ENCODE data around the gene MFRP.
A peak's percentile ranks its signal among the peaks of the same experiment; 100 is the strongest.

The MFRP gene

GRCh38 chr11:119341222-119342022, 5.1 kb downstream of the MFRP start:
- no peak for DNase-seq
- in situ Hi-C loops (cut with MboI; ENCODE audit: low pct_unique_long_range_greater_than_20kb, low sequenced_read_pairs) = no loop called here

- in situ Hi-C loops (cut with MboI; ENCODE audit: low pct_unique_long_range_greater_than_20kb, low sequenced_read_pairs) = no loop called here
- no peak for DNase-seq
These were observed 5.9 kb downstream of the MFRP start, which contains the start of gene C1QTNF5 for GRCh38 chr11:119340335-119341221. Gene C1QTNF5 (minus strand): TSS chr11:119340883. CDS start chr11:119340397, 486 bp downstream.

DNA sequence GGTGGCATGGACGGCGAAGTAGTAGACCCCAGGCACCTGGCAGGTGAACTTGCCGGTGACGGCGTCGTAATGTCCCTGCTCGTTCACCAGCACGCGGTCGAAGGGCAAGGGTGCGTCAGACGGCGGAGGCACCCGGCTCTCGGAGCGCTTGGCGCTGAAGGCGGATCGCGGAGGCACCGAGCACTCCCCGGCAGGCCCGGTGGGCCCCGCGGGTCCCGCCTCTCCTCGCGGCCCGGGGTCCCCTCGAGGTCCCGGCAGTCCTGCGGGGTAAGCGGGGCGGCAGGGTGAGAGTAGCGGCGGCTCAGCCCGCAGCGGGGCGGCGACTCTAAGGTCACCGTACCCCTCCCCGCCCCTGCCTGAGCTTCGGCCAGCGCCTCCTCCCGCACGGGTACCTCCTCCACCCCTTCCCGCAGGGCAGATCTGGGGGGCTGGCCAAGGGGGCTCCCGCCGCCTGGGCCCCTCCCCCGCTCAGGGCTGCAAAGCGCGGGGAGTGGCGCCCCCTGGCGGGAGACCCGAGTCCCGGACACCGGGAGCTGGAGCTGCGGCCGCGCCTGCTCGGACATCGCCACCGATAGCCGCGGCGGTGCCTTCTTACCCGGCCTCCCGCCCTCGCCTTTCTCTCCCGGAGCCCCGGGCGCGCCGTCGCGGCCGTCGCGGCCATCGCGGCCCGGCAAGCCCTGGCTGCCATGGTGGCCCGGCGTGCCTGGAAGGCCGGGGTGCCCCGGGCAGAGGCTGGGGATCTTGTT, 6.7 kb downstream of the MFRP start:
- in situ Hi-C loops (cut with MboI; ENCODE audit: low pct_unique_long_range_greater_than_20kb, low sequenced_read_pairs) = no loop called here

GRCh38 chr11:119338965-119339588, 7.4 kb downstream of the MFRP start:
- in situ Hi-C loops (cut with MboI; ENCODE audit: low pct_unique_long_range_greater_than_20kb, low sequenced_read_pairs) = no loop called here
- no peak for DNase-seq

More for the DNA sequence above, 6.7 kb downstream of the MFRP start:
- no peak for DNase-seq

GRCh38 chr11:119338318-119338890, 8.1 kb downstream of the MFRP start:
- in situ Hi-C loops (cut with MboI; ENCODE audit: low pct_unique_long_range_greater_than_20kb, low sequenced_read_pairs) = no loop called here
- DNase-seq = peak; percentile 79

DNA sequence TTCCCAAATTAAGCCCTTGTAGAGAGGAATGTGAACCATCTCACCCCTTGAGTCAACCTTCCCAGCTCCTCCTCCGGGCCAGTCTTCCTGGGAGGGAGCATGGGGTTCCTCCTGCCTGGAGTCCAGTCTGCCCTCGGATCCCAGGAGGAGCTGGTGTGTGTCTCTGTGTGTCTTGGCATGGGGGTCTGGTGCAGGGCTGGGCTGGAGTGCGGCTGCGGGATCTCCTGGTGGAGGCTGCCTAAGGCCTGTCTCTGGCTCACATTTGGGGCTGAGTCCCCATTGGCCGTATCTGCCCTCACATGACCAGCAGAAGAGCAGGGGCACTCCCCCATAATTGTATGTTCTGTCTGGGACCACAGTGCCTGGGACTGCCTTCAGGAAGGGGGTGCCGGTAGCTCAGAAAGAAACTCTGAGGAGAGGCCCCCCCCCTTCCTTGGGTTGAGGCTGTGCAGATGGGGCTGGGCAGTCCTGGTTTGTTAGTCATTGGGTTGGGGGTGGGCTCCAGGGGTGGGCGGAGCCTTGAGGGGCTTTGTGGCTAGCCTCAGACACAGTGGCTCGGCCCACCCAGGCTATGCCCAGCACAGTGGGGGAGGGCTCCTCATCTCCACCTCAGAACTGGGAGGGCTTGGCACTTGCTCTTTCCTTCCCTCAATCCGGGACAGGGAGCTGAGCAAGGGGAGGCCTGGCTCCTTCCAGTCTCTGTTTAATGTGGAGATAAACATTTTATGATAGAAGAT, 8.8 kb downstream of the MFRP start:
- in situ Hi-C loops (cut with MboI; ENCODE audit: low pct_unique_long_range_greater_than_20kb, low sequenced_read_pairs) = no loop called here
- DNase-seq = no peak

- DNase-seq = no peak
- in situ Hi-C loops (cut with MboI; ENCODE audit: low pct_unique_long_range_greater_than_20kb, low sequenced_read_pairs) = no loop called here
These were observed 9.6 kb downstream of the MFRP start for GRCh38 chr11:119336744-119337469.

DNA sequence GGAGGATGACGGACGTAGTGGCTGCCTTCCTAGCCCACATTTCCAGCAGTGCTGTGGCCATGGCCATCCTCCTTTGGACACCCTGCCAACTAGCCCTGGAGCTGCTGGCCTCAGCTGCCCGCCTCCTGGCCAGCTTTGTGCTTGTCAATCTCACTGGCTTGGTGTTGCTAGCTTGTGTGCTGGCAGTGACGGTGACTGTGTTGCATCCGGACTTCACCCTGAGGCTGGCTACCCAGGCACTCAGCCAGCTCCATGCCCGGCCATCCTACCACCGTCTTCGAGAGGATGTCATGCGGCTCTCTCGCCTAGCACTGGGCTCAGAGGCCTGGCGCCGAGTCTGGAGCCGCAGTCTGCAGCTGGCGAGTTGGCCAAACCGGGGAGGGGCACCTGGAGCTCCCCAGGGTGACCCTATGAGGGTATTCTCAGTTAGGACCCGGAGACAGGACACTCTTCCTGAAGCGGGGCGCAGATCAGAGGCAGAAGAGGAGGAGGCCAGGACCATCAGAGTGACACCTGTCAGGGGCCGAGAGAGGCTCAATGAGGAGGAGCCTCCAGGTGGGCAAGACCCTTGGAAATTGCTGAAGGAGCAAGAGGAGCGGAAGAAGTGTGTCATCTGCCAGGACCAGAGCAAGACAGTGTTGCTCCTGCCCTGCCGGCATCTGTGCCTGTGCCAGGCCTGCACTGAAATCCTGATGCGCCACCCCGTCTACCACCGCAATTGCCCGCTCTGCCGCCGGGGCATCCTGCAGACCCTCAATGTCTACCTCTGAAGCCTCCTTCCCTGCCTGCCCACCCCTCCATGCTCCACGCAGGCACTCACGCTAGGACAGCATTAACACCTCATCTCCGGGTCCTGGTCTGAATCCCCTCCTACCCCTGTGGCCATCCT, 10.6 kb downstream of the MFRP start:
- in situ Hi-C loops (cut with MboI; ENCODE audit: low pct_unique_long_range_greater_than_20kb, low sequenced_read_pairs) = no loop called here
- no peak for DNase-seq

DNA sequence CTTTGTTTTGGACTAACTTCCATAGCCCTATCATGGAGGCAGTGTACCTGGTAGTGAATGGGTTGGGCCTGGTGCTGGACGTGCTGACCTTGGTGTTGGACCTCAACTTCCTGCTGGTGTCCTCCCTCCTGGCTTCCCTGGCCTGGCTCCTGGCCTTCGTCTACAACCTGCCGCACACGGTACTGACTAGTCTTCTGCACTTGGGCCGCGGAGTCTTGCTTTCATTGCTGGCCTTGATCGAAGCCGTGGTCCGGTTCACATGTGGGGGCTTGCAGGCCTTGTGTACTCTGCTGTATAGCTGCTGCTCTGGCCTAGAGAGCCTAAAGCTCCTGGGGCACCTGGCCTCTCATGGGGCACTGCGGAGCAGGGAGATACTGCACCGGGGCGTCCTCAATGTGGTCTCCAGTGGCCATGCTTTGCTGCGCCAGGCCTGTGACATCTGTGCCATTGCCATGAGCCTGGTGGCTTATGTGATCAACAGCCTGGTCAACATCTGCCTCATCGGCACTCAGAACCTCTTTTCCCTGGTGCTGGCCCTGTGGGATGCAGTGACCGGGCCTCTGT, 11.3 kb downstream of the MFRP start:
- no peak for DNase-seq
- in situ Hi-C loops (cut with MboI; ENCODE audit: low pct_unique_long_range_greater_than_20kb, low sequenced_read_pairs) = no loop called here

DNA sequence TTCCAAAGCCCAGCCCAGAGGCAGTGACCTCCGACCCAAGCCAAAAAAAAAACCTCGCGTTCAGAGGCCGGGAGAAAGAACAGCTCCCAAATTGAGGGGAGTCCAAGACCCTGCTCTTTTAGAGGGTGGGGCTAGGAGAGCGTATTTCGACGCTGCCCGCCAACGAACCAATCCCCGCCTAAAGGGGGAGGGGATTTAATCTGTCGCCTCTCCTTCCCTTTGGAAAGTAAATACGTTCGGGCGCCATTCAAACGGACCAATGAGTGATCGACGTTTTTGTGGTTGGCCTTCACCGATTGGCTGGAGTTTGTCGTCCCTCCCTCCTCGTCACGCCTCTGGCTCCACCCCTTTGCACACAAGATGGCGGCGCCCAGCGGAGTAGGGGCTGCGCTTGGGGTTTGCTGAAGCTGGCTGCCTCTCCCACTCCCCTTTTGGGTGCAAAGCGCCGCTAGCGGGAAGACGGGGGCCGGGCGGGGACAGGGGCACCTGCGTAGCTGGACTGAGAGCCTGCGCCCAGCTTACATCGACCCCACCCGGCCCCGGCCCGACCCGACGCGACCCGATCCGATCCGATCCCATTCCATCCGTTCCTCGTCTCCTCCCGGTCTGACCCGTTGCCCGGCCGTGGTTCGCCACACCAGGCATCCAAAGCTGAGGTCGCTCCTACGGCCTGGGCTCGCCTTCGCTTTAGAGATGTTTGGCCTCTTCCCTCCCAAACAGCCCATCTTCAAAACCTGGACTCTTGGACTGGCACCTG, 12.2 kb downstream of the MFRP start, which contains the start of gene RNF26:
TSS of gene RNF26 (plus strand) at position 354 of the 757 bp plus-strand sequence. CDS start 596 bp downstream, outside the sequence.
- DNase-seq = peak; percentile 98
- in situ Hi-C loops (cut with MboI; ENCODE audit: low pct_unique_long_range_greater_than_20kb, low sequenced_read_pairs) = no loop called here

- no peak for DNase-seq
- in situ Hi-C loops (cut with MboI; ENCODE audit: low pct_unique_long_range_greater_than_20kb, low sequenced_read_pairs) = no loop called here
These were observed 14.3 kb downstream of the MFRP start for GRCh38 chr11:119332111-119332765.

DNA sequence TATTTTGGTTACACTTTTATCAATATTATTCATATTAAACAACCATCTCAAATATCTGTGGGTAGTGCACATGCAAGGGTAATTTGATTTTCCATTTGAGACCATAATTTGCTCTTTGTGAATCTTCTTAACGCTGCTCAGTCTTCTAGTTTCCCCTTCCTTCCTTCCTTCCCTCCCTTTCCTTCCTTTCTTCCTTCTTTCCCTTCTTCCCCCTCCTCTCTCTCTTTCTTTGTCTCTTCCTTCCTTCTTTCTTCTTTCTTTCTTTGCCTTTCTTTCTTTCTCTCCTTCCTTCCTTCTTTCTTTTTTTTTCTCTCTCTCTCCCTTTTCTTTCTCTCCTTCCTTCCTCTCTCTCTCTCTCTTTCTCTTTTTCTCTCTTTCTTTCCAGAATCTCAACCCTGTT, 16.3 kb downstream of the MFRP start:
- in situ Hi-C loops (cut with MboI; ENCODE audit: low pct_unique_long_range_greater_than_20kb, low sequenced_read_pairs) = no loop called here
- no peak for DNase-seq

DNA sequence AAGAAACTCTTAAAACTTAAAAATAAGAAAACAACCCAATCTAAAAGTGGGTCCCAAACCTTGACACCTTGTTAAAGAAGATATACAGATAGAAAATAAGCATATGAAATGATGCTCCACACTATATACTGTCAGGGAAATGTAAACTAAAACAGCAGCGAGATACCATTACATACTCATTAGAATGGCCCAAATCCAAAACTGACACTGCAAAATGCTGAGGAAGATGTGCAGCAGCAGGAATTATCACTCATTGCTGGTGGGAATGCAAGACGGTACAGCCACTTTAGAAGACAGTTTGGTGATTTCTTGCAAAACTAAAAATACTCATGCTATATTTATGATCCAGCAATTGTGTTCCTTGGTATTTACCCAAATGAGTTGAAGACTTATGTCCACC, 17.2 kb downstream of the MFRP start:
- no peak for DNase-seq
- in situ Hi-C loops (cut with MboI; ENCODE audit: low pct_unique_long_range_greater_than_20kb, low sequenced_read_pairs) = no loop called here

GRCh38 chr11:119324189-119324588, 22.3 kb downstream of the MFRP start:
- no peak for DNase-seq
- in situ Hi-C loops (cut with MboI; ENCODE audit: low pct_unique_long_range_greater_than_20kb, low sequenced_read_pairs) = no loop called here

GRCh38 chr11:119323532-119324033, 22.9 kb downstream of the MFRP start:
- DNase-seq = peak; percentile 81
- in situ Hi-C loops (cut with MboI; ENCODE audit: low pct_unique_long_range_greater_than_20kb, low sequenced_read_pairs) = no loop called here
